B cell (primary cell): Measurements from ENCODE around the gene TMEM147.

Experiments
- CTCF ChIP-seq: fragments of 200-600 bp; IDR thresholded peaks from one replicate; pipeline ENCODE4 v1.8.0; 2022; ENCODE audit warnings: antibody characterized with exemption, mild to moderate bottlenecking
- EZH2 ChIP-seq: IDR thresholded peaks from 2 replicates; pipeline ENCODE4 v1.6.1; 2012; ENCODE audit warnings: borderline replicate concordance, low read depth, mild to moderate bottlenecking, moderate library complexity, low read length; ENCODE audit not compliant: insufficient read depth, poor library complexity, severe bottlenecking

- TF ChIP-seq CTCF (no peak), EZH2 (no peak)
These were observed 3.2 kb upstream of the TMEM147 start for GRCh38 chr19:35542209-35542608.
